ENCODE measurements around the gene OLR1.
"Not testable (repeated sequence)": the region's sequence is repeated elsewhere in the genome, so short reads cannot be mapped to it uniquely, and the experiment has no call there.

Gene OLR1

GRCh38 chr12:10190558-10191388 lies 18.8 kb upstream of the OLR1 start:
- peak; percentile 17 to 19 for DNase-seq

GRCh38 chr12:10189653-10190052 lies 17.7 kb upstream of the OLR1 start:
- no peak for DNase-seq

- DNase-seq: not testable (repeated sequence)
Measured at GRCh38 chr12:10186958-10187357, 15.0 kb upstream of the OLR1 start.

- DNase-seq: no peak
Measured at GRCh38 chr12:10186299-10186698, 14.4 kb upstream of the OLR1 start.

GRCh38 chr12:10184261-10184843 lies 12.4 kb upstream of the OLR1 start:
- DNase-seq: no peak

GRCh38 chr12:10182354-10183049 lies 10.6 kb upstream of the OLR1 start:
- DNase-seq: no peak

GRCh38 chr12:10179776-10180181 lies 7.8 kb upstream of the OLR1 start:
- no peak for DNase-seq

- no peak for DNase-seq
Measured at GRCh38 chr12:10178821-10179220, 6.9 kb upstream of the OLR1 start, which contains the start of gene TMEM52B. TSS of gene TMEM52B (plus strand) at chr12:10179032. CDS start at chr12:10179575, 543 bp downstream.

- no peak for DNase-seq
Measured at GRCh38 chr12:10175846-10176636, 4.1 kb upstream of the OLR1 start.

- no peak for DNase-seq
Measured at GRCh38 chr12:10174986-10175614, 3.2 kb upstream of the OLR1 start.

GRCh38 chr12:10170216-10170615 lies 1.7 kb downstream of the OLR1 start:
- no peak for DNase-seq

GRCh38 chr12:10169104-10169503 lies 2.8 kb downstream of the OLR1 start:
- no peak for DNase-seq

- no peak for DNase-seq
Measured at GRCh38 chr12:10167599-10167998, 4.3 kb downstream of the OLR1 start.

- no peak for DNase-seq
Measured at GRCh38 chr12:10165421-10165820, 6.5 kb downstream of the OLR1 start.

- DNase-seq: no peak
Measured at GRCh38 chr12:10163084-10163483, 8.8 kb downstream of the OLR1 start.

GRCh38 chr12:10160617-10161385 lies 11.1 kb downstream of the OLR1 start:
- DNase-seq: no peak

- DNase-seq: no peak
Measured at GRCh38 chr12:10159280-10159679, 12.7 kb downstream of the OLR1 start.

GRCh38 chr12:10158406-10158805 lies 13.5 kb downstream of the OLR1 start:
- no peak for DNase-seq

- no peak for DNase-seq
Measured at GRCh38 chr12:10155966-10156365, 16.0 kb downstream of the OLR1 start.

- DNase-seq: no peak
Measured at GRCh38 chr12:10154145-10154496, 17.8 kb downstream of the OLR1 start.

- DNase-seq: peak; percentile 45 to 58
Measured at GRCh38 chr12:10153271-10154144, 18.4 kb downstream of the OLR1 start.
